Fibroblast of the aortic adventitia (primary cell): ENCODE results near the gene ITIH5. TPM values are rescaled to one million over a fixed set of nuclear protein-coding genes. Genes with fewer than 3 reads are reported as not detected.
"Not testable (repeated sequence)": the region's sequence is repeated elsewhere in the genome, so short reads cannot be mapped to it uniquely, and the experiment has no call there.

Experiments
- DNase-seq: peaks from one replicate; pipeline ENCODE4 v3.0.0-alpha.2; 2010; ENCODE audit warnings: low read depth
- H3K4me3 ChIP-seq: 2 replicates; pipeline ENCODE4 v1.5.1; 2011; ENCODE audit warnings: low read depth, mild to moderate bottlenecking, control low read depth, low read length, moderate library complexity
- CTCF ChIP-seq: IDR thresholded peaks from 2 replicates; pipeline ENCODE4 v1.5.1; 2011; ENCODE audit warnings: mild to moderate bottlenecking, low read length, control low read depth, inconsistent platforms; ENCODE audit not compliant: insufficient read depth
- total RNA-seq: library from RNA; depleted of rRNA; stranded (reverse); fragments of >200 nt; gene quantifications from 2 replicates; pipeline ENCODE4 v1.2.3, GENCODE V29; 2012; ENCODE audit warnings: low replicate concordance

Gene ITIH5
- total RNA-seq, 1 donor: 0.09 TPM

GRCh38 chr10:7686351-7687171, 19.8 kb upstream of the ITIH5 start:
- TF ChIP-seq CTCF: no peak

GRCh38 chr10:7680078-7680477, 13.3 kb upstream of the ITIH5 start:
- not testable (repeated sequence) for H3K4me3 ChIP-seq, DNase-seq

More at GRCh38 chr10:7686351-7687171, 19.8 kb upstream of the ITIH5 start:
- no peak overlapping the region for H3K4me3 ChIP-seq
- no peak for DNase-seq

GRCh38 chr10:7679256-7679655, 12.5 kb upstream of the ITIH5 start:
- H3K4me3 ChIP-seq: no peak overlapping the region
- TF ChIP-seq CTCF: no peak
- DNase-seq: no peak

DNA sequence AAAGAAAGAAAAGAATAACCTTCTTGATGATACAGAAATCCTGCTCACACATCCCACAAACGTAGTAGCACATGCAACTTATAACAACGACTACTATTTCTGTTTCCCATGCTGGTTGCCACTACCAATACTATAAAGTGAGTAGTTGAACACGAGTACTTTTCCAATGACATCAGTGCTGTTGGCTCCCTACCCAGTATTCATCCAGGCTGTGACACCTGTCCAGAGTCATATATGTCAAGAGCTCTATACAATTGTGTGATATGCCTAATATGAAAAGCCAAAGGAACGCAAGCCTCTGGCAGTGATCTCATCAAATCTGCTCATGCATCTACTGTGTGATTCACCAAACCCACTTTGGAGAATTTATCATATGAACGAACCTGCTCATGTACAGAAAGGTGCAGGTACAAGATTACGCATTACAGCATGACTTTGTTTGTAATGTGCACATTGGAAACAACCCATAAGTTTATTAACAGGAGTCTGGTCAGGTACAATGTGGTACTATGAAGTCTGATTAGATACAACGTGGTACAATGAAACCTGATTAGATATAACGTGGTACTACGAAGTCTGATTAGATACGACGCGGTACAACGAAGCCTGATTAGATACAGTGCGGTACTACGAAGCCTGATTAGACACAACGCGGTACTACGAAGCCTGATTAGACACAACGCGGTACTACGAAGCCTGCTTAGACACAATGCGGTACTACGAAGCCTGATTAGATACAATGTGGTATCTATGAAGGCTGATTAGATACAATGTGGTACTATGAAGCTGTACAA, 5.8 kb upstream of the ITIH5 start:
- TF ChIP-seq CTCF: no peak
- no peak overlapping the region for H3K4me3 ChIP-seq
- no peak for DNase-seq

- DNase-seq: no peak
- no peak overlapping the region for H3K4me3 ChIP-seq
- no peak for TF ChIP-seq CTCF
These were observed 3.4 kb upstream of the ITIH5 start for GRCh38 chr10:7670157-7670556.

- TF ChIP-seq CTCF: no peak
- DNase-seq: no peak
- H3K4me3 ChIP-seq: no peak overlapping the region
These were observed 736 bp upstream of the ITIH5 start for GRCh38 chr10:7667262-7668141.
